Thyroid gland (tissue), 4 donors: ENCODE results near the gene MAST3.

Experiments used
- POLR2A ChIP-seq, 2 donors: fragments of 450-650 bp; IDR thresholded peaks; one replicate each; pipeline ENCODE4 v1.6.1; 2017; ENCODE audit warnings: antibody characterized with exemption in 2 of 2, mild to moderate bottlenecking in 2 of 2, moderate library complexity in 1 of 2
- TF ChIP-seq, protein P1 (sequence below), 6 experiments: fragments of 200-600 bp in 3 of 6; fragments of 450-650 bp in 3 of 6; sonication (generic) in 3 of 6; IDR thresholded peaks; one replicate each; pipeline ENCODE4 v1.5.1; 2016 to 2019; ENCODE audit warnings: antibody characterized with exemption in 6 of 6, mild to moderate bottlenecking in 2 of 6, inconsistent platforms in 1 of 6, moderate library complexity in 1 of 6

DNA sequence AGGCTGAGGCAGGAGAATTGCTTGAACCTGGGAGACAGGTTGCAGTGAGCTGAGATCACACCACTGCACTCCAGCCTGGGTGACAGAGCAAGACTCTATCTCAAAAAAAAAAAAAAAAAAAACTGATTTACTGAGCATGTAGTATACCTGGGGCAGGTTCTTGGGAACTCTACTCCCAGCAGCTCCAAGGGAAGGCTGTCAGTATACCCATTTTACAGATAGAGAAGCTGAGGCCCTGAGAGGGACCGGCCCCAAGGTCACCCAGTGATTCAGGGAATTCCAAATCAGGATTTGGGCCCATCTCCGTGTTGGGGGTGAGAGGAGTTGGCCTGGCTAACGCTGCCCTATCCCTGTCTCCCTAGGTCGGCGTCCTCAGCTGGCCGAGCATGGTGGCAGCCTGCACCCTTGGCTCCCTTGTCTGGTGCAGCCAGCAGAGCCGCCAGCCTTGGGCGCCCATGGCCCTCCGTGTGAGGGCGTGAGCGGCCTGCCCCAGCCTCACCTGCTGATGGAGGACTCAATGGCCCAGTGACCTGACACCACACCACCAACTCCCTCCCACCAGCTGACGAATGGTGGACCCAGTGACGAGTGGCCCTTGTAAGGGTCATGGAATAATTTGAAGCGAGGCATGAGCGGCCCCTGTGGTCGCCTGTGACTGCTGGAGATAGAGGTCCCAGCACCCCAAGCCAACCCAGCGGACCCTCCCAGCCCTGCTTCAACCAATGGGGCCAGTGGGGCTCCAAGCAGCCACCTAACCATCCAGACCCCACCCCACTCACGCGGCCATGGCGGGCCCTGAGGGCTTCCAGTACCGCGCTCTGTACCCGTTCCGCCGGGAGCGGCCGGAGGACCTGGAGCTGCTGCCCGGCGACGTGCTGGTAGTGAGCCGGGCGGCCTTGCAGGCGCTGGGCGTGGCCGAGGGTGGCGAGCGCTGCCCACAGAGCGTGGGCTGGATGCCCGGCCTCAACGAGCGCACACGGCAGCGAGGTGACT lies 57.8 kb downstream of the MAST3 start:
- TF ChIP-seq, protein P1, sequence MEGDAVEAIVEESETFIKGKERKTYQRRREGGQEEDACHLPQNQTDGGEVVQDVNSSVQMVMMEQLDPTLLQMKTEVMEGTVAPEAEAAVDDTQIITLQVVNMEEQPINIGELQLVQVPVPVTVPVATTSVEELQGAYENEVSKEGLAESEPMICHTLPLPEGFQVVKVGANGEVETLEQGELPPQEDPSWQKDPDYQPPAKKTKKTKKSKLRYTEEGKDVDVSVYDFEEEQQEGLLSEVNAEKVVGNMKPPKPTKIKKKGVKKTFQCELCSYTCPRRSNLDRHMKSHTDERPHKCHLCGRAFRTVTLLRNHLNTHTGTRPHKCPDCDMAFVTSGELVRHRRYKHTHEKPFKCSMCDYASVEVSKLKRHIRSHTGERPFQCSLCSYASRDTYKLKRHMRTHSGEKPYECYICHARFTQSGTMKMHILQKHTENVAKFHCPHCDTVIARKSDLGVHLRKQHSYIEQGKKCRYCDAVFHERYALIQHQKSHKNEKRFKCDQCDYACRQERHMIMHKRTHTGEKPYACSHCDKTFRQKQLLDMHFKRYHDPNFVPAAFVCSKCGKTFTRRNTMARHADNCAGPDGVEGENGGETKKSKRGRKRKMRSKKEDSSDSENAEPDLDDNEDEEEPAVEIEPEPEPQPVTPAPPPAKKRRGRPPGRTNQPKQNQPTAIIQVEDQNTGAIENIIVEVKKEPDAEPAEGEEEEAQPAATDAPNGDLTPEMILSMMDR (IDR thresholded peaks at IDR 0.05): no peak
- TF ChIP-seq POLR2A (IDR thresholded peaks at IDR 0.05): no peak
